ENCODE data around the gene CCDC74A.
"Not testable (repeated sequence)": the region's sequence is repeated elsewhere in the genome, so short reads cannot be mapped to it uniquely, and the experiment has no call there.

CCDC74A gene

GRCh38 chr2:131504082-131504750 is 23.5 kb upstream of the CCDC74A start:
- not testable (repeated sequence) for DNase-seq; H3K4me3 ChIP-seq (ENCODE audit: insufficient read depth, low read depth, low read length, poor library complexity, severe bottlenecking); H3K27ac ChIP-seq (ENCODE audit: insufficient read depth, low read length, poor library complexity, severe bottlenecking); H3K4me1 ChIP-seq (ENCODE audit: control insufficient read depth, insufficient read depth, low read length, poor library complexity, severe bottlenecking); H3K9me3 ChIP-seq (ENCODE audit: control insufficient read depth, low read length); H3K27me3 ChIP-seq (replicated peaks; ENCODE audit: control insufficient read depth, insufficient read depth, low read length, poor library complexity, severe bottlenecking)
- H3K36me3 ChIP-seq (ENCODE audit: control insufficient read depth, insufficient read depth, low read length), result peaks cover 50% of the 10 kb centered on the region

- no peaks in the 10 kb centered on the region for H3K27me3 ChIP-seq (replicated peaks; ENCODE audit: control insufficient read depth, insufficient read depth, low read length, poor library complexity, severe bottlenecking)
- no peak for DNase-seq
- no peaks in the 10 kb centered on the region for H3K9me3 ChIP-seq (ENCODE audit: control insufficient read depth, low read length)
- H3K4me1 ChIP-seq (ENCODE audit: control insufficient read depth, insufficient read depth, low read length, poor library complexity, severe bottlenecking), result no peaks in the 10 kb centered on the region
- H3K27ac ChIP-seq (ENCODE audit: insufficient read depth, low read length, poor library complexity, severe bottlenecking), result no peak overlapping the region
- no peak overlapping the region for H3K4me3 ChIP-seq (ENCODE audit: insufficient read depth, low read depth, low read length, poor library complexity, severe bottlenecking)
- H3K36me3 ChIP-seq (ENCODE audit: control insufficient read depth, insufficient read depth, low read length), result peaks cover 43% of the 10 kb centered on the region
These were observed 18.1 kb upstream of the CCDC74A start for GRCh38 chr2:131509615-131510014.

GRCh38 chr2:131511291-131511968 is 16.3 kb upstream of the CCDC74A start:
- H3K4me3 ChIP-seq (ENCODE audit: insufficient read depth, low read depth, low read length, poor library complexity, severe bottlenecking); H3K27ac ChIP-seq (ENCODE audit: insufficient read depth, low read length, poor library complexity, severe bottlenecking); H3K4me1 ChIP-seq (ENCODE audit: control insufficient read depth, insufficient read depth, low read length, poor library complexity, severe bottlenecking); DNase-seq; H3K9me3 ChIP-seq (ENCODE audit: control insufficient read depth, low read length); H3K27me3 ChIP-seq (replicated peaks; ENCODE audit: control insufficient read depth, insufficient read depth, low read length, poor library complexity, severe bottlenecking): not testable (repeated sequence)
- H3K36me3 ChIP-seq (ENCODE audit: control insufficient read depth, insufficient read depth, low read length), result peaks cover 32% of the 10 kb centered on the region

- not testable (repeated sequence) for H3K27me3 ChIP-seq (replicated peaks; ENCODE audit: control insufficient read depth, insufficient read depth, low read length, poor library complexity, severe bottlenecking); H3K4me3 ChIP-seq (ENCODE audit: insufficient read depth, low read depth, low read length, poor library complexity, severe bottlenecking); H3K4me1 ChIP-seq (ENCODE audit: control insufficient read depth, insufficient read depth, low read length, poor library complexity, severe bottlenecking); H3K9me3 ChIP-seq (ENCODE audit: control insufficient read depth, low read length); H3K27ac ChIP-seq (ENCODE audit: insufficient read depth, low read length, poor library complexity, severe bottlenecking); DNase-seq
- H3K36me3 ChIP-seq (ENCODE audit: control insufficient read depth, insufficient read depth, low read length), result peaks cover 30% of the 10 kb centered on the region
These were observed 15.5 kb upstream of the CCDC74A start for GRCh38 chr2:131511969-131512870.

- DNase-seq; H3K9me3 ChIP-seq (ENCODE audit: control insufficient read depth, low read length); H3K4me3 ChIP-seq (ENCODE audit: insufficient read depth, low read depth, low read length, poor library complexity, severe bottlenecking); H3K4me1 ChIP-seq (ENCODE audit: control insufficient read depth, insufficient read depth, low read length, poor library complexity, severe bottlenecking); H3K27ac ChIP-seq (ENCODE audit: insufficient read depth, low read length, poor library complexity, severe bottlenecking); H3K27me3 ChIP-seq (replicated peaks; ENCODE audit: control insufficient read depth, insufficient read depth, low read length, poor library complexity, severe bottlenecking): not testable (repeated sequence)
- peaks cover 21% of the 10 kb centered on the region for H3K36me3 ChIP-seq (ENCODE audit: control insufficient read depth, insufficient read depth, low read length)
These were observed 13.1 kb upstream of the CCDC74A start for GRCh38 chr2:131514408-131515166.

GRCh38 chr2:131515235-131515634 is 12.5 kb upstream of the CCDC74A start:
- not testable (repeated sequence) for H3K27ac ChIP-seq (ENCODE audit: insufficient read depth, low read length, poor library complexity, severe bottlenecking); H3K4me1 ChIP-seq (ENCODE audit: control insufficient read depth, insufficient read depth, low read length, poor library complexity, severe bottlenecking); H3K4me3 ChIP-seq (ENCODE audit: insufficient read depth, low read depth, low read length, poor library complexity, severe bottlenecking); H3K9me3 ChIP-seq (ENCODE audit: control insufficient read depth, low read length); H3K27me3 ChIP-seq (replicated peaks; ENCODE audit: control insufficient read depth, insufficient read depth, low read length, poor library complexity, severe bottlenecking); DNase-seq
- H3K36me3 ChIP-seq (ENCODE audit: control insufficient read depth, insufficient read depth, low read length), result peaks cover 19% of the 10 kb centered on the region

GRCh38 chr2:131516011-131516410 is 11.7 kb upstream of the CCDC74A start:
- no peak overlapping the region for H3K27ac ChIP-seq (ENCODE audit: insufficient read depth, low read length, poor library complexity, severe bottlenecking)
- no peak for DNase-seq
- peaks cover 23% of the 10 kb centered on the region for H3K36me3 ChIP-seq (ENCODE audit: control insufficient read depth, insufficient read depth, low read length)
- no peaks in the 10 kb centered on the region for H3K9me3 ChIP-seq (ENCODE audit: control insufficient read depth, low read length)
- no peaks in the 10 kb centered on the region for H3K27me3 ChIP-seq (replicated peaks; ENCODE audit: control insufficient read depth, insufficient read depth, low read length, poor library complexity, severe bottlenecking)
- no peak overlapping the region for H3K4me3 ChIP-seq (ENCODE audit: insufficient read depth, low read depth, low read length, poor library complexity, severe bottlenecking)
- no peaks in the 10 kb centered on the region for H3K4me1 ChIP-seq (ENCODE audit: control insufficient read depth, insufficient read depth, low read length, poor library complexity, severe bottlenecking)

GRCh38 chr2:131516621-131517020 is 11.1 kb upstream of the CCDC74A start:
- H3K4me1 ChIP-seq (ENCODE audit: control insufficient read depth, insufficient read depth, low read length, poor library complexity, severe bottlenecking); H3K9me3 ChIP-seq (ENCODE audit: control insufficient read depth, low read length); H3K27me3 ChIP-seq (replicated peaks; ENCODE audit: control insufficient read depth, insufficient read depth, low read length, poor library complexity, severe bottlenecking); H3K4me3 ChIP-seq (ENCODE audit: insufficient read depth, low read depth, low read length, poor library complexity, severe bottlenecking); H3K27ac ChIP-seq (ENCODE audit: insufficient read depth, low read length, poor library complexity, severe bottlenecking); DNase-seq: not testable (repeated sequence)
- H3K36me3 ChIP-seq (ENCODE audit: control insufficient read depth, insufficient read depth, low read length), result peaks cover 23% of the 10 kb centered on the region

- H3K27ac ChIP-seq (ENCODE audit: insufficient read depth, low read length, poor library complexity, severe bottlenecking), result no peak overlapping the region
- H3K4me3 ChIP-seq (ENCODE audit: insufficient read depth, low read depth, low read length, poor library complexity, severe bottlenecking), result no peak overlapping the region
- peaks cover 23% of the 10 kb centered on the region for H3K36me3 ChIP-seq (ENCODE audit: control insufficient read depth, insufficient read depth, low read length)
- no peaks in the 10 kb centered on the region for H3K27me3 ChIP-seq (replicated peaks; ENCODE audit: control insufficient read depth, insufficient read depth, low read length, poor library complexity, severe bottlenecking)
- no peak for DNase-seq
- H3K4me1 ChIP-seq (ENCODE audit: control insufficient read depth, insufficient read depth, low read length, poor library complexity, severe bottlenecking), result no peaks in the 10 kb centered on the region
- H3K9me3 ChIP-seq (ENCODE audit: control insufficient read depth, low read length), result no peaks in the 10 kb centered on the region
These were observed 10.4 kb upstream of the CCDC74A start for GRCh38 chr2:131517106-131517831.

Measured in effector memory CD4-positive, alpha-beta T cell (primary cell).